ENCODE results near the gene MXRA8.

Gene MXRA8

GRCh38 chr1:1348420-1349255 is 9.7 kb downstream of the MXRA8 start:
- DNase-seq: peak; percentile 10

DNA sequence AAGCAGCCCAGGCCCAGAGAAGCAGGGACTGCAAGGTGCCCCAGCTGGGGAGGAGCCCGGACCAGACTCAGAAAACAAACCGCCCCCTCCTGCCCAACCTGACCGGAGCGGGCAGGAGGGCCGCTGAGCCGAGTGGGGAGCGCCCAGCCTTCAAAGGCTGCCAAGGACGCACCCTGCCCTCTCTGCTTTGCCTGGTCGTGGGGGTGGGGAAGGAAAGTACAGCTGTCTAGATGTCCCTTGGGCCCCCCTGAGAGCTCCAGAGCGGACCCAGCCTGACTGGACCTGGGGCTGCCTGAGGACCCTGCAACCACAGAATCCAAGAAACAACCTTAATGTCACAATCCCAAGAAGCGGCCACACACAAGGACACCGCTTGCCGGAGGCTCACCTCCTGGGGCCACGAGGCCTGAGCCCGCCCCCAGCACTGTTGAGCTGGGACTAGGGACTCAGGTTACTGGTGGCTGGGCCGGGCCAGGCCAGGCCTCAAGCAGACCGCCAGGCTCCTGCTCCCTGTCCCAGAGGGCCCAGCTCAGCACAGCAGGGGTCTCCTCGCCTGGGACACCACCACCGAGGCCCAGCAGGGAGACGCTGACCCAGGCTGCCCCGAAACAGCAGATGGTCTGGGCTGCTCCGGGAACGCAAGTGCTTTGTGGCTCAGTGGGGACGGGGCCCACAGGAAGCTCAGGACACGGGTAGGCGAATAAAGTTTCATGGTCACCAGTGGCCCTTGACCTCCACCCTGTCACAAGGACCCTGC is 10.5 kb downstream of the MXRA8 start:
- DNase-seq: no peak

DNA sequence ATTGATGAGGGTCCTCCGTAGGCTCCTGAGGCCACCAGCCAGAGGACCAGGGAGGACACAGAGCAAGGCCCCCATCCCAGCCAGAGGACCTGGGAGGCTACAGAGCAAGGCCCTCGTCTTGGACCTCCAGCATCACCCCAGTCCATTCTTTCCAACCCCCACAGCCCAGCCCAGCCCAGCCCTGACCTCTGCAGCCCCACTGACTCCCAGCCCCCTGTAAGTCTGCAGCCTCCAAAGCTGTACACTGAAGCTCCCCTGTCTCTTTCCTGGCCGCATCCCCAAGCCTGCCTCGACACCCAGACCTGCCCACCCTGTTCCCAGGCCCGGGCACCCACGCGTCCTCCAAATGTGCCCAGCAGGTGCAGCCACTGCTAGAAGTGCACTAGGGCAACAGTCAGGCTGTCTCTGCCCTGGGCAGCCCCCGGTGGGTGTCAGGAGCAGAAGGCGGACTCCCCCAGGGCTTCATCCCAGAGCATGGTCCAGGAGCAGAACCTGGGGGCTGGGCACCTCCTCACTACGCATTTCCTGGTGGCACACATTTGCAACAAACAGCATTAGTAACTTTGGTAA is 11.2 kb downstream of the MXRA8 start:
- DNase-seq: no peak

DNA sequence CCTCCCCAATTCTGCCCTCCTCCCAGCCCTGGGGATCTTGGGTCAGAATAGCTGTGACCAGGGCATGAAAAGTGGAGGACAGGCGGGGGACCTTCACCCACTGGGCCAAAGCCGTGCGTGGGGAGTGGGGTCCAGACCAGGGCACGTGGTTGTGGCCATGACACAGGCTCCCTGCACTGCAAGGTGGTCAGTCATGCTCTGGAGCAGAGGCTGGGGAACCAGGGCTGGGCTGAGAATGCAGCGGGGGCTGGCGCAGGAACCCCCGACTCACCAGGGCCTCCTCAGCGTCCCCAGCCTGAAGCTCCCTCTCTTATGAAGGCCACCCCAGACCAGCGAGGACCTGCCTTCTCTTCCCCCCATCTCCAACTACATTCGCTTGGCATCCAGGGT is 11.9 kb downstream of the MXRA8 start:
- no peak for DNase-seq

DNA sequence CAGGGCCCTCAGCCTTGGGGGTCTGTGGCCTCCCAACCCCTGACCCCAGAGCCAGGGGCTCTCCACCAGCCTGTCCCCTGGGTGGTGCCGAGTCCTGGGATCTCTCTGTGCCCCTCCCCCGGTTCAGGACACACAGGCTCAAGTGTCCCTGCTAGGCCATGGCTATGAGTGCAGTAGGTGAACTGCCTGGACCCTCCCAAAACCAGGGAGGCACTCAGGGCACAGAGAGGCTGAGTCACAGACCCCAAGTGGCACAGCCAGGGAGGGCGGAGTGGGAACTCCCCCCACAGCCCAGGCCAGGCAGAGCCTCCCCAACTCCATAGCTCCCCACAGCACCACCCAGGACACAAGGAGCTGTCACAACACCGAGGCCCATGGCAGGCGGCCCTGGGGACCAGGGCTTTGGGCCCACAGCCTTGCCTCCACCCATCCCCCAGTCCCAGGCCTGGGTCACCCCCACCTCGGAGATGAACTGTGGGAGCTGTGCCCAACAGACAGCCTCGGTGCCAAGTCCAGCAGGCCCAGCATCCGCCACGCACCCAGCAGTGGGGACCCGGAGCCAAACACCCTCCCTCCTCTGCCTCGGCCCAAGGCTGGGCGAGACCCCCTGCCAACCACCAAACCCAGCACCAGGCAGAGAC is 12.4 kb downstream of the MXRA8 start:
- no peak for DNase-seq

DNA sequence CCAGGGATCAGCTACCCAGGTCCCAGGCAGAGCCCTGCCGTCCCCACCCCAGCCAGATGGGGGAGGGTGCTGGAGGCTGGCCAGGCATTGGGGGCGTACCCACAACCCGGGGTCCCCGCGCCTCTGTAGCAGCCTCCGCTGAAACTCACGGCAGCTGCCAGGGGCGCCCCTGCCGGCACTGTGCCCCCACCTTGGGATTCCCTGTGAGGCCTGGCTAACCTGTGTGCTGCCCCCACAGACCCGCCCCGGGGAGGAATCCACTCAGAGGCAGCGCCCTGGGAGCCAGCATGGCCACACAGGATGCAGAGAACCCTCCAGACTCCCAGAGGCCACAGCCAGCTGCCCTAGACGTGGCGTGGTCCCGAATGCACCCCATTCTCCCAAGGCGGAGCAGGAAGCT is 13.0 kb downstream of the MXRA8 start:
- DNase-seq: no peak

DNA sequence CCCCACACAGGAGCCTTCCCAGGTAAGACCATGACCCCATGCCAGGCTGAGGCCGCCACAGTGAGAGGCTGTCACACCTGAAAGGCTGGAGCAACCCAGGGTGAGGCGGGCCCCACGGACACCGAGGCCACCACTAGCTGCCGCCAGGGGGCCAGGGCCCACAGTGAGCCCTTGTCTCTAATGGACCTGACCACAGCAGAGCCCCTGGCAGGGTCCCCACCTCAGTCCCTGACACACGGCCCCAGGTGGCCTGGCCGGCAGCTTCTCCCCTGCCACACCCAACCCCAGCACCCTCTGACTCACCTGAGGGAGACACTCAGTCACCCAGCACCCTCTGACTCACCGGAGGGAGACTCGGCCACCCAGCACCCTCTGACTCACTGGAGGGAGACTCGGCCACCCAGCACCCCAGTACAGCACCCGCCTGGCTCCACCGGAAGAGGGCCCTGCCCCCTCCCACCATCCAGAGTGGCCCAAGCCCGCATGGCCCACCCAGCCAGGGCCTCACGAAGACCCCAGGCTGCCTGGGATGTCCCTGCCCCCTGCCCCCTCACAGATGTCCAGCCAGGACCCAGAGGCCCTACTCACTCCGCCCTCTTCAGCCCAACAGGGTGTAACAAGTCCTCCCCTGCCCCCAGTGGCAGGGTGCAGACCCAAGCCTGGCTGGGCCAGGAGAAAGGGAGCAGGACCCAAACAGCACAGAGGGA is 13.5 kb downstream of the MXRA8 start:
- DNase-seq: peak; percentile 27

DNA sequence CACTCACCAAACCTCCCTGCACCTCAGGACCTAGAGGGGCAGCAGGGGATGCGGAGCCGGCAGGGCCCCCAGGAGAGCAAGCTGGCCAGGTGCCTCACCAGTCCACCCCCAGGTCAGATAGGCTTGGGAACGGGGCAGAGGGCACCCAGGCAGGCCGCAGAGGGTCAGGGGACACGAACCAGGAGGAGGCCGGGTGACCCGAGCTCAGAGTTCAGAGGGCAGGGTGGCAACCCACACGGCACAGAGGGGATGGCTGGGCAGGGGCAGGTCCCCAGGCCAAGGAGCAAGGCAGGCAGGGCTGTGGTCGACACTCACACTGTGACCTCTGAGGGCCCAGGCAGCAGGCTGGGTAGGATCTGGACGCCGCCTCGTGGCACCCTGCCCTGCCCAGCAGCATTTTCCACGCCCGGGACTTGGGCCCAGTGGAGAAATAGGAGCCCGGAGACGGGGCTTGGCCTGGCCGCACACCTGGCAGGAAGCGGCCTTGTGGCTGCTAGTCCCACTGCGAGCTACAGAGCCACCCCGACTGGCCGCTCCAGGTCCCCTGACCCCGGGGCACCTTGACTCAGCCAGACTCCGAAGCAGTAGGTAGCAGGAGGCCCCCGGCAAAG is 14.4 kb downstream of the MXRA8 start:
- DNase-seq: no peak

DNA sequence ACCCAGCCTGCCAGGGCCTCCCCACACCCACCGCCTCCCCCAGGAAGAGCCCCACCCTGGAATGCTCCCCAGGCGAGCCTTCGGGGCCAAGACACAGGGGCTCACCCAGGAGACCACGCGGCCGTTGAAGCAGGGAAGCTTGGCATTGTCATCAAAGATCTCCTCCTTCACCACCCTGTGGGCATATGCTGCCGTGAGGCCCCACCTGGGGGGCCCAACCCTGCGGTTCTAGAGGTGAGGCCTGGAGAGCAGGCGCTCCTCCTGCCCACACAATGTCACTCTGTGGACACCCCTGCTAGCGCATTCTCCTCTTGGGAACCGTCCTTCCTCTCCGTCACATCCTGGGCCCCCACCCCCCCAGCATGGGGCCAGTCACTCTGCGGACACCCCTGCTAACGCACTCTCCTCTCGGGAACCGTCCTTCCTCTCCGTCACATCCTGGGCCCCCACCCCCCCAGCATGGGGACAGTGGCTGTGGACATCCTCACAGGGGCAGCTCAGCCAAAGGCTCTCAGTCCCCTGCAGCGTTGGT is 15.7 kb downstream of the MXRA8 start:
- no peak for DNase-seq

- no peak for DNase-seq
These were observed 16.2 kb downstream of the MXRA8 start for GRCh38 chr1:1342061-1342562.

DNA sequence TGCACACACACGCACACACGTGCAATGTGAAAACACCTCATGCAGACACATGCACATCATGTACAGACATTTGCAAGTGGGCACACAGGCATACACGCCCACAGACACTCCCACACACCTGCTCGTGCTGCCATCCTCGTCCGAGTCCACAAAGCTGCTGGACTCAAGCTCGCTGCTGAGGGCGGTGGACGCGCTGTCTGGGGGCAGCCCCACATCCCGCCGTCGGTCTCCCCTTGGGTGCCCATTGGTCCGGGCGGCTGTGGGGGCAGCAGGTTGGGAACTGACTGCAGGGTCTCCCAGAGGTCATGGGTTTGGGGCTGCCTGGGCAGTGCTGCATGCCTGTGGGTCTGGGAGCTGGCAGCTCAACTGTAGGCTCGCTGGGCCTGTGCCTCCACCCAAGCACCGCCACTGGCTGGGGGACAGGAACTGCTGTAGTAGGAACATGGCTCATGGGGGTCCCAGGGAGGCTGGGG is 16.8 kb downstream of the MXRA8 start:
- DNase-seq: no peak

GRCh38 chr1:1340791-1341548 is 17.4 kb downstream of the MXRA8 start:
- DNase-seq: no peak

GRCh38 chr1:1340185-1340584 is 18.2 kb downstream of the MXRA8 start:
- no peak for DNase-seq

- no peak for DNase-seq
These were observed 20.1 kb downstream of the MXRA8 start for GRCh38 chr1:1338278-1338677.

GRCh38 chr1:1337793-1338147 is 20.6 kb downstream of the MXRA8 start:
- DNase-seq: no peak

- no peak for DNase-seq
These were observed 21.2 kb downstream of the MXRA8 start for GRCh38 chr1:1336931-1337792.

DNA sequence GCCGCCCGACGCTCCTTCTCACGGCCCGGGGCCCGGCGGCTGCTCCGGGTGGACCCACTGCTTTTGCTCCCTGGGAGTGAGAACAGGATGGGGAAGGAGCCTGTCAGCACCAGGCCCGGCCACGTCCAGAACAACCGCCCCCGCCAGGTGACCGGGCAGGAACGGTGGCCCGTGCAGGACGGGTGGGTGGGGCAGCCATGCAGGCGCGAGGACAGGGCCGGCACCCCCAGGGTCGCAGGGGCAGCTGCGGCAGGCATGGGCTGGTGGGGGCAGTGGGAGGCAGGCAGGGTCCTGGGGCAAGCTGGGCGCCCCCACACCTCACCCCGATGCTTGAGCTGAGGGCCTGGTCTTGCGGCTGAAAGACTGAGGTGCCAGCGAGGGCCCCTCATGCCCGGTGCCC is 21.9 kb downstream of the MXRA8 start:
- no peak for DNase-seq

DNA sequence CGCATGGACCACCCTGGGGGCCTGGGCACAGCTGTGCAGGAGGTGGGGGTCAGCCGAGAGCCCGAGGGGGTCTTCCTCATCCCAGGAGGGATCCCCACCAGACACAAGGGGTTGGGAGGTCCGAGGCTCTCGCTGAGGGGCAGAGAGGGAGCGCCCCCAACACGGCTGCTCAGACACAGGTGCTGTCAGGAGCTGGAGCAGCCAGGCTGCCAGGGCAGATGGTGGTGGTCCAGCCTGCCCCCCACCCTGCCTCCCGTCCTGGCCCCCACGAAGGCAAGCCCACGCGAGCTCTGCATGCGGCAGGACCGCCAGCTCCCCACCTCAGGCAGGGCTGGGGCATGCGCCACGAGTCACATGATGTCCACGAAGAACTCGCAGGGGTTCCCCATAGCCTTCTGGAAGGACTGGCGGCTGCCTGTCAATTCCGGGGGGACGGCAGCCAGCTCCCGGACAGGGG is 22.5 kb downstream of the MXRA8 start:
- DNase-seq: no peak

DNA sequence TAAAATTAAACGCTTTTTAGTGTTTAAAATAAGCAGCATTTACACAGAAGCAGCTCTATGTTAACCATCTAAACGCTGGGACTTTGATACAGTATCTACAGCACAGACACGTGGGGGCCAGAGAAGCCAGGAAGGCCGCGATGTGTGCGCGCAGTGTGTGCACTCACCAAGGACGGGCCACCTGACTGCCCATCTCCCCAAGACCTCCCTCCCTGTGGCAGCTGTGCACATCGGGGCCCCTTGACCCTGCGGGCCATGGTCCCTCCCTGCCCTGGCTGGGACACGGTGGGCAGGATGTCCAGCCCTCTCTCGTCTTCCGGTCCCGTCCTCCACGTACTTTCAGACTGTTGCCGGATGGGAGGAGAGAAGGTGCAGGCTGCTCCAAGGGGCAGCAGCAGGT is 23.1 kb downstream of the MXRA8 start:
- DNase-seq: no peak

- no peak for DNase-seq
These were observed 23.5 kb downstream of the MXRA8 start for GRCh38 chr1:1334835-1335234.
